Fibroblast of lung (primary cell): ENCODE measurements around the gene CCZ1.
"Not testable (repeated sequence)": the region's sequence is repeated elsewhere in the genome, so short reads cannot be mapped to it uniquely, and the experiment has no call there.

Experiments
- CTCF ChIP-seq, 2 donors: IDR thresholded peaks in 1 of 2; conservative IDR thresholded peaks in 1 of 2; 1 replicate in 1 of 2; 2 replicates in 1 of 2; pipeline ENCODE4 v1.5.1; 2011 to 2012; ENCODE audit warnings: low read length in 2 of 2, control low read depth in 1 of 2, inconsistent platforms in 1 of 2, low read depth in 1 of 2, mild to moderate bottlenecking in 1 of 2
- EZH2 ChIP-seq: IDR thresholded peaks from 2 replicates; pipeline ENCODE4 v1.5.1; 2012; ENCODE audit warnings: low read length, control low read depth, mild to moderate bottlenecking; ENCODE audit errors: missing control alignments

- TF ChIP-seq CTCF (conservative IDR thresholded peaks at IDR 0.05 in 1 of 2, IDR thresholded peaks at IDR 0.05 in 1 of 2; ENCODE audit: low read depth in 1 of 2, low read length in 2 of 2); EZH2: not testable (repeated sequence)
Observed at GRCh38 chr7:5862753-5863366, 35.7 kb upstream of the CCZ1 start.
